NB4 (cell line): ENCODE results near the gene ALG8.

Experiments
- DNase-seq: peaks from one replicate; pipeline ENCODE4 v3.0.0; 2010; ENCODE audit warnings: low read depth
- H3K4me3 ChIP-seq: one replicate; pipeline ENCODE4 v1.5.1; 2011; ENCODE audit warnings: mild to moderate bottlenecking, low read depth, low read length, moderate library complexity
- CTCF ChIP-seq: IDR thresholded peaks from one replicate; pipeline ENCODE4 v1.5.1; 2012; ENCODE audit warnings: low read depth, low read length
- MAX ChIP-seq: IDR thresholded peaks from 2 replicates; pipeline ENCODE4 v1.6.1; 2011; ENCODE audit warnings: low read depth, low read length
- MYC ChIP-seq: IDR thresholded peaks from 2 replicates; pipeline ENCODE4 v1.6.1; 2011; ENCODE audit warnings: low read depth, low read length
- POLR2A ChIP-seq: IDR thresholded peaks from 2 replicates; pipeline ENCODE4 v1.6.1; 2011; ENCODE audit warnings: mild to moderate bottlenecking; ENCODE audit not compliant: insufficient read length; ENCODE audit errors: extremely low read depth

The ALG8 gene

GRCh38 chr11:78161962-78162371, 22.5 kb upstream of the ALG8 start:
- TF ChIP-seq MAX (no peak), POLR2A (no peak), CTCF (no peak), MYC (no peak)
- H3K4me3 ChIP-seq, result no peak overlapping the region
- no peak for DNase-seq

- H3K4me3 ChIP-seq, result no peak overlapping the region
- TF ChIP-seq CTCF (no peak), POLR2A (no peak), MYC (no peak), MAX (no peak)
- DNase-seq, result no peak
These were observed 21.9 kb upstream of the ALG8 start for GRCh38 chr11:78161346-78161745.

GRCh38 chr11:78160557-78160956, 21.1 kb upstream of the ALG8 start:
- TF ChIP-seq CTCF (no peak), POLR2A (no peak), MAX (no peak), MYC (no peak)
- H3K4me3 ChIP-seq, result no peak overlapping the region

GRCh38 chr11:78158987-78159652, 19.7 kb upstream of the ALG8 start:
- TF ChIP-seq CTCF, result no peak
- TF ChIP-seq POLR2A, result no peak
- no peak for TF ChIP-seq MAX
- no peak for TF ChIP-seq MYC

More at GRCh38 chr11:78160557-78160956, 21.1 kb upstream of the ALG8 start:
- no peak for DNase-seq

GRCh38 chr11:78156127-78156844, 16.9 kb upstream of the ALG8 start:
- H3K4me3 ChIP-seq, result no peak overlapping the region
- DNase-seq, result no peak
- TF ChIP-seq MAX (no peak), POLR2A (no peak), MYC (no peak), CTCF (no peak)

More at GRCh38 chr11:78158987-78159652, 19.7 kb upstream of the ALG8 start:
- no peak overlapping the region for H3K4me3 ChIP-seq
- DNase-seq, result no peak

- DNase-seq, result no peak
- H3K4me3 ChIP-seq, result no peak overlapping the region
- TF ChIP-seq POLR2A (no peak), CTCF (no peak), MAX (no peak), MYC (no peak)
These were observed 12.4 kb upstream of the ALG8 start for GRCh38 chr11:78151804-78152203.
